ENCODE results near the gene SNX9.

- TF ChIP-seq CTCF (conservative IDR thresholded peaks at IDR 0.05; ENCODE audit: low read depth, low read length), result no peak
- TF ChIP-seq EZH2 (IDR thresholded peaks at IDR 0.05; ENCODE audit: borderline replicate concordance, low read depth, low read length, poor library complexity, severe bottlenecking), result no peak
These were observed 114.9 kb downstream of the SNX9 start for GRCh38 chr6:157937916-157938315.
